Femur (tissue), 1 donor: Measurements from ENCODE around the gene AVEN.

Source experiments
- DNase-seq: peaks from one replicate; pipeline ENCODE4 v3.0.0-alpha.2; 2017

AVEN gene

GRCh38 chr15:33912326-33912725, 126.7 kb downstream of the AVEN start:
- no peak for DNase-seq

DNA sequence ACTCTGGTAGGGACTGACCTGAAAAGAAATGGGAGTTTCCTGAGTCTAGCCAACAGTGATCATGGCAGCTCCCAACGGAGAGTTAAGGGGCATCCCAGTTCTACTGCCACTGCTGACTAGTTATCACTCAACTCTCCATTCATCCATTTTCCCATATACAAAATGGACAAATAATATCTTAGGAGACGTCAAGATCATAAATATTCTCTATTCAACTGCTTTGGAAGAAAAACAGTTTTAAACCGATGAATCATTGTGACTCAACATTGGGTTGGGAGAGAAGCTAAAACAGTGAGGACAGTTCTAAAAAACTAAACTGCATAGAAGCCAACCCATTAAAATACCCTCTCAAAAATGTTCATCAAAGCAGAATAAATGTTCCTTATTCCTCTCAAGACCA, 128.3 kb downstream of the AVEN start:
- no peak for DNase-seq

DNA sequence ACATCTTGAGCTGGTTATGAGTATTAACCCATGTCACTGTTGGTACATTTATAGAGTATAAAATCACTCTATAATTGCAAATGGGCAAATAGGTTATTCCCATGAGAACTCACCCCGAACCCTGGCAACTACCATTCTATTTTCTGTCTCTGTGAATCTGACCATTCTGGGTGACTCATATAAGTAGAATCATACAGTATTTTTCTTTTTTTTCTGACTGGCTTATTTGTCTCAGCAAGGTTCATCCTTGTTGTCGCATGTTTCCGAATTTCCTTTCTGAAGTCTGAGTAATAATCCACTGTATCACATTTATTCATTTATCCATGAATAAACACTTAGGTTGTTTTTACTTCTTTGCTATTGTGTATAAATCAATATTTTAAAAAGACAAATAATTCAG, 130.6 kb downstream of the AVEN start:
- no peak for DNase-seq

GRCh38 chr15:33907326-33907725, 131.7 kb downstream of the AVEN start:
- no peak for DNase-seq

- DNase-seq = no peak
Observed at GRCh38 chr15:33903661-33904060, 135.3 kb downstream of the AVEN start.

- no peak for DNase-seq
Observed at GRCh38 chr15:33902043-33902442, 137.0 kb downstream of the AVEN start.

DNA sequence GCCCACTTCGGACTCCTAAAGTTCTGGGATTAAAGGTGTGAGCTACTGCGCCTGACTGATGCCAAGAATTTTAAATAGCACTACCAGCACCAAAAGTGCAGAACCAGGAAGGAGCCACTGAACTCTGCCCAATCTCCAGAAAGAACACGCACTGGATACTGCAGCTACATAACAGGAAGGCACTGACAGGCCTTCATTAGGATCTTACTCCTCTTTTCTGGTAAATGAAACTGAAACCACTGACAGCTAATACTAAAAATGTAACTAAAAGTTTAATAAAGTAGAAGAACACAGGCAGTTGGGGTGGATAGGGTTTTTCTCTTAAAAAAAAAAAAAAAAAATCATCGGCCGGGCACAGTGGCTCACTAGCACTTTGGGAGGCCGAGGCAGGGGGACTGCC, 144.8 kb downstream of the AVEN start:
- DNase-seq = no peak

DNA sequence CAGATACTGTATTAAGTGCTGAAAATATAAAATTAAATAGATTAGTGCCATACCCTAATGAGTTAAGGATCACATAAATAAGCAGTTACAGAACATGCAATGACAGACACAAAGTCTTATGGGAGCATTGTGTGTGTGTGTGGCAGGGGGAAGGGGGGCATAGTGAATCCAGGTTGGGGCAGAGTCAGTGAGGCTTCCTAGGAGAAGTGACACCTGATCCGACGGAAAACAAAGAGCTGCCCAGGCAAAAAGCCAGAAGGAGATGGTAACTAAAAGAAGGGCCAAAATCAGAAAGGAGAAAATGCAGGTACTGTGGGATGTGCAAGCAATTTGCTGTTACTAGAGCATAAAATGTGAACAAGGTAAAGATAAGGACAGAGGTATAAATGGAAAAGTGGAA, 150.8 kb downstream of the AVEN start:
- no peak for DNase-seq

DNA sequence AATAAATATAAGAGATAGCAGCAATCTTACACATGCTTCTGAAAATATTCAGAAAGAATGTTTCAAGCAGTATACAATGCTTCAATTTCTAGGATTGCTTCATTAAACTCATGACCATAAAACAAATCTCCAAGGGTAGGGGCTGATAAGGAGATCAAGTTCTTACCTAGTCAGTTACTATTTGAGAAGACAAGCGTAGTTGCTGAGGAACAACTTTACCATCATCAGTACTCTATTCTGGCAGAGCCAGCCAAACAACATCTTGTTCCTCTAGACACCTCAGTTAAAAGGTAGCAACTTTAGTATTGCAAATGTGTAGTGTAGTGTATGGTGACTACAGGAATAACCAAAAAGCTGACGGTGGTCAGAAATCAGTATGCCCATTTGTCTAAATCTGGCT, 156.1 kb downstream of the AVEN start:
- DNase-seq = no peak

DNA sequence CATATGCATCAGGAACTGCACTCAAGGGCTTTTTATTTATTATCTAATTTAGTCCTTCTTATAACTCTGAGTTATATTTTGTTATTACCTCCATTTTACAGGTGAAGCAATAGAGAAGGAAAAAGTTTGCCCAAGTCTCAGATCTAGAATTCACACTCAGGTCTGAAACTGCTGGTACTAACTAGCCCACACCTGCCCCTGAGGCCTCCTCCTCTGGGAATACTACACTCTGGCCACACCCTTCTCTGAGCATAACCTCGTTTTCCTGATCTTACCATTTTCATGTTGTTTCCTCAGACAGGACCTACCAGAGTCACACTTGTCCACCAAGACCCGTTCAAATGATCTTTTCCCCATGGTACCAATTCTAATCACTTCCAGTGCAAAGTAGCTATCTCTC, 164.8 kb downstream of the AVEN start:
- no peak for DNase-seq

DNA sequence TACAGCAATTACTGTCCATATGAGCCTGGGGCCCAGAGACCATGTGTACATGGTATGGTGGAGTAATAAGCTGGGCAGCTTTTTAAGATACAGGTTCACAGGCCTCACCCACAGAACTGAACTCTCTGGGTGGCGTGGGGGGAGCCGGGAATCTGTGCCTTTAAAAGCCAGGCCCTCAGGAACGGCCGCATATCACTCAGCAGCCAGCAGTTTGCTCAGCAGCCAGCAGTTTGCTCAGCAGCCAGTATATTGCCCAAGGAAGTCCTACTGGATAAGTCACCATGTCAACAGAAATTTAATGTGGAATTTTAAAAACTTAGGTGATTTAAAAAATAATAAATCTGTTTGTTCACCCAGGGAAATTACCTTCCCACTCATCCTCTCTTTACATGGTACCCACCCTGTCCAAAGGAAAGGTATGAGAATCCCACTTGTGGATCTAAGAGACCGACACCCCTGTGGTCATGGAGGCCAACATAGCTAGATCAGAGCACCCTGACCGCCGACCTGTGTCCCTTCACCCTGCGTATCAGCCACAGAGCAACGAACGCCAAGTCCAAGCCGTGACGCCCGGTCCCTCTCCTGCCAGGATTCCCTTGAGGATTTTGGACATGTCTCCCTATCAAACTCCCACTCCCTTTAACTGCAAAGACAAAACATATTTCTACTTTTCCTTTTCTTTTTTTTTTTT, 166.4 kb downstream of the AVEN start:
- no peak for DNase-seq

DNA sequence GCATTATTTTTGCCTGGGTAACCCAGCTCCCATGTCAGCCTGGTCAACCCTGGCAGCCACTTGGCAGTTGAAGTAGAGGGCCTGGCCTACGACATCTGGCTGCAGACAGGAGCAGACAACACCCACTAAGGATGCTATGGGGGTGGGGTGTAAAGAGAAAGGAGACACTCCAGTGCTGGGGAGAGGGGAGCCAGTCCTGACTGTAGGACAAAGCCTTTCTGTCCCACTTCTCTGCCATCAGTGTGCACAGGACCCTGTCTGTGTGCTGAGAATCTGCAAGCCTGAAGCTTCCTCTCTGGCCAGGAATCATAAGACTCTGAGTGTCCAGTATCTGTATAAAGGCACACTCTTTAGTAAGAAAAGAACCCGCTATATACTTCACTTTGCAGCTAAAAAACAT, 167.0 kb downstream of the AVEN start:
- DNase-seq = no peak

- DNase-seq = no peak
Observed at GRCh38 chr15:33866101-33866737, 172.8 kb downstream of the AVEN start.

DNA sequence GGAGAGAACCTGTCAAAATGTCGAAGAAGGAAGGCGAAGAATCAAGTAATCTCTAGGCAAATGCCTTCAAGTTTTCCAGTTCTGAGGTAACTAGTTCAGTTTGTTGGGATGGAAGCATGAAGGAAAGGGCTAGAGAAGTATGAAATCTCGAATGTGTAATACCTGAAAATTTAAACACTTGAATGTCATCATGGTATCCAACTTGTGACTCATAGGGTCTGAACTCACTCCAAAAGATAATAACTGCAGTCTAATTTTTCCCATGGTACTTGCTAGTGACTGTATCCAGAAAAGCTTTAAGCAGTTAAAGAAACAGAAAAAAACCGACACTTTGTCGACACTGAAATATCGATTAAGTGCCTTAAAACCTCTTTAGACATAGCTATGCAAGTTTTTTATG, 173.6 kb downstream of the AVEN start:
- no peak for DNase-seq

DNA sequence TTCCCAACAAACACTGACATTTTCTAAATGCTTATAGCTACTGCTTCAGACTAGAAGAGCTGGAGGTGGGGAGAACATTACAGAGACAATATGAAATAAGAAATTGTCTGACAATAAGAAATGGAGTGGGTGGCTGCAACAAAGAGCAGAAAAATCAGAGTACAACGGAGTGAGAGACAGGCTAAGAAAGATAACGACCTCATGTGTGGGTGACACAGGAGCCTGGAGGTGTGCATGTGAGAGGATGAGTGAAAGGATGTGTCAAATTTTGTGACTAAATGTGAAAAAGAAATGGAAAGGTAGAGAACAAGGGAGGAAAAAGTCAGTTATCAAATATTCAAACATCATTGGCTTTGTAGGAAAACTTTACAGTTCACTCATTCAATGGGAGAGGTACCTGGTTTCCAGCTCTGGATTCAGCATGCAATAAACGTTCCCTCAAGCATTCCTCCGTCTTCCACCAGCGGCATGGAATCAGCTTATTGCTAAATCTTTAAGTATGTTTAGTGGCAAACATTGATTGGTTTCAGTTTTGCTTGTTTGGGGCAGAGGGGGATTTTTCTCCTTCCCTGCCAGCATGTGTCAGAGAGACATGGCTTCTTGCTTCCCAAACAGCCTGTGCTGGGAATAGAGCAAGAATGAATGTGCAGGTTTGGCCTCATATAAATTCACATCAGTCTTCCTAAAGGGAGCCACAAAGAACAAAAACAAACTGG, 174.5 kb downstream of the AVEN start:
- DNase-seq = no peak

DNA sequence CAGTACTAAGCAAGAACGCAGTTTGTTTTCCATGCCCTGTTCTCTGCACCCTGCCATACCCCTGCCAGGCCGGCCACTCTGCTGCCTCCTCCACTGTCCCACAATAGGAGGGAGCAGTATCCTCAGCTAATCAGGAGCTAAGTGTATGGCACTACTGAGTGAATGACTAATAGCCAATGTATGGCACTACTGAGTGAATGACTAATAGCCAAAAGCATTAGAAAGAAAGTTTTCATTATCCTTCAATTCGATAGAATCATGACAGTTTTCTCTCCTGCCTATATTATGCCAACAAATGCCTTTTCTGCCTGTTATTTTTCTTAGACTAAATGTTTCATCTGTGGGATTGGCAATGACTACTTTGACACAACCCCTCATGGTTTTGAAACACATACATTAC, 178.2 kb downstream of the AVEN start:
- no peak for DNase-seq

DNA sequence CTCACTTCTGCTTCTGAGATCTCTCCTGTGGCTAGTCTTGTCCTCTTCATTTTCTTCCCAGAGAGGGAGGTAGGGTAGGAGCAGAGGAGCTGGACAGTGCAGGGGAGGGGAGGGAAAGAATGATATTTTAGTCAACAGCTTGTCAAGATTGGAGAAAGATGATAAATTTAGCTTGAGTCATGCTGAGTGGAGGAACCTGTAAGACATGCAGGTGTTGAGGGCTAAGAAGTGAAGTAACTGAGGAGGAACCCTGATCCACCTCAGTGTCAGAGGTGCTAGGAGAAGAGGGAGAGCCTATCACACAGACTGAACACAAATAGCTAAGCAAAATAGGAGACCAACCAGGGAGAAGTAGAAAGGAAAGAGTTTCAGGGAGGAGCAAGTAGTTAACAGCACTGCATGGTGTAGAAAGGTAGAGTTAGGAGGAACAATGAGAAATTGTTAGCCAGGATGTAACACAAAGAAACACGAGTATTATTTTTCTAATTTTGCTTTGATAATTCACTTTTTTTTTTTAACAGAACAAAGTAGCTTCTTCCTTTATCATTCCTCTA, 178.9 kb downstream of the AVEN start:
- DNase-seq = no peak

- no peak for DNase-seq
Observed at GRCh38 chr15:33858836-33859235, 180.2 kb downstream of the AVEN start.

GRCh38 chr15:33857726-33858125, 181.3 kb downstream of the AVEN start:
- no peak for DNase-seq

- no peak for DNase-seq
Observed at GRCh38 chr15:33852570-33852969, 186.4 kb downstream of the AVEN start.

GRCh38 chr15:33852094-33852493, 186.9 kb downstream of the AVEN start:
- no peak for DNase-seq

DNA sequence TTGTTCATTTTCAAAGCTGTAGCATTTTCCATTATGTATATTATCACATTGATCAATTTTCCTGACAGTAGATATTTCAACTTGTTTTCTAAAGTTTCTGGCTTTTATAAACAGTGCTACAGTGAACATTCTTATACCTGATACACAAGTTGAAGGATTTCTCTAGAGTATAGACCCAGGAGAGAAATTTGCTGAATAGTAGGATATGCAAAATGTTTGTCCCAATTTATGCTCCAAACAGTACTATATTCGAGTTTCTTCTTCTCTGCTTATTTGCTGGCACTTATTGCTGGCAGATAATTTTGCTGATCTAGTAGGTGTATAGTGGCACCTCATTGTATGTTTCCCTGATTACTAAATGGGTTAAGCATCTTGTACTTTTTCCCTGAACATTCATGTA, 187.9 kb downstream of the AVEN start:
- no peak for DNase-seq

- no peak for DNase-seq
Observed at GRCh38 chr15:33848011-33848410, 191.0 kb downstream of the AVEN start.

- DNase-seq = no peak
Observed at GRCh38 chr15:33846862-33847261, 192.1 kb downstream of the AVEN start.
